HepG2 (cell line): ENCODE measurements around the gene KCNQ2. TPM values are rescaled to one million over a fixed set of nuclear protein-coding genes. Genes with fewer than 3 reads are reported as not detected.
A peak's percentile ranks its signal among the peaks of the same experiment; 100 is the strongest.

Experiments
- ATAC-seq: fragments of 200-7000 bp; cut with Tn5 transposase; 3 replicates; pipeline ENCODE4 v1.9.1; 2020; ENCODE audit warnings: mild to moderate bottlenecking, moderate library complexity
- BruUV-seq: library from RNA; stranded (reverse); fragments of 400-500 nt; replicated peaks from 2 replicates; lab custom pipeline; 2021; lab: Mats Ljungman, UMichigan
- CTCF ChIA-PET: fragments of 300-600 bp; formaldehyde crosslinking; extraction: SDS; loops from one replicate; lab custom pipeline; 2021; ENCODE audit warnings: low total read pairs, inconsistent platforms, low intra/inter-chr PET ratio; lab: Yijun Ruan, JAX
- POLR2A ChIA-PET: fragments of 350-600 bp; sonication (Branson Sonifier 250); formaldehyde crosslinking; loops from one replicate; lab custom pipeline; 2020; ENCODE audit warnings: antibody characterized with exemption, inconsistent platforms; lab: Yijun Ruan, JAX
- DNase-seq: peaks from one replicate; pipeline ENCODE4 v3.0.0-alpha.2; 2015; ENCODE audit warnings: low spot score
- FAIRE-seq: peaks from 3 replicates; lab custom pipeline; 2011; peaks lifted over from hg19 to GRCh38; lab: Jason Lieb, UNC
- H2AFZ ChIP-seq: one replicate; pipeline ENCODE4 v1.6.1; 2011; ENCODE audit warnings: low read length, inconsistent platforms
- H3K27ac ChIP-seq: fragments of 300-600 bp; 3 replicates; pipeline ENCODE4 v1.8.0; 2011; ENCODE audit warnings: mixed run types, mild to moderate bottlenecking, mixed read lengths, low read length, inconsistent platforms; ENCODE audit not compliant: insufficient read depth; ENCODE audit errors: extremely low read length
- H3K27me3 ChIP-seq, 2 experiments: fragments of 200-600 bp in 1 of 2; 2 replicates in 1 of 2; 3 replicates in 1 of 2; pipeline versions ENCODE4 v1.6.0 to v1.8.0; 2011; ENCODE audit warnings: low read length in 2 of 2, mild to moderate bottlenecking in 2 of 2, moderate library complexity in 2 of 2, inconsistent platforms in 1 of 2; ENCODE audit not compliant: insufficient read depth in 2 of 2, control insufficient read depth in 1 of 2
- H3K36me3 ChIP-seq, 2 experiments: fragments of 200-600 bp in 1 of 2; replicated peaks in 1 of 2; 2 replicates in 1 of 2; 3 replicates in 1 of 2; pipeline versions ENCODE4 v1.5.1 to v1.8.0; 2011; ENCODE audit warnings: low read length in 2 of 2, inconsistent platforms in 1 of 2; ENCODE audit not compliant: insufficient read depth in 2 of 2, control insufficient read depth in 1 of 2
- H3K4me1 ChIP-seq: 2 replicates; pipeline ENCODE4 v1.5.1; 2012; ENCODE audit warnings: low read length, inconsistent platforms; ENCODE audit not compliant: insufficient read depth
- H3K4me2 ChIP-seq: 2 replicates; pipeline ENCODE4 v1.6.0; 2011; ENCODE audit warnings: low read depth, low read length, inconsistent platforms
- H3K4me3 ChIP-seq, 3 experiments: fragments of 200-600 bp in 1 of 3; sonication (generic), shearing (Covaris generic) in 1 of 3; replicated peaks in 1 of 3; 2 replicates each; pipeline ENCODE4 v1.5.1; 2011 to 2016; ENCODE audit warnings: low read length in 3 of 3, inconsistent platforms in 2 of 3, low read depth in 2 of 3, mild to moderate bottlenecking in 2 of 3, control low read depth in 1 of 3, mixed read lengths in 1 of 3; ENCODE audit not compliant: insufficient read depth in 1 of 3
- H3K79me2 ChIP-seq: one replicate; pipeline ENCODE4 v1.6.1; 2011; ENCODE audit warnings: low read length, inconsistent platforms; ENCODE audit not compliant: insufficient read depth
- H3K9ac ChIP-seq: 2 replicates; pipeline ENCODE4 v1.6.0; 2011; ENCODE audit warnings: mild to moderate bottlenecking, low read depth, low read length, inconsistent platforms; ENCODE audit not compliant: insufficient read depth
- H3K9me3 ChIP-seq: 2 replicates; pipeline ENCODE4 v1.5.1; 2012; ENCODE audit warnings: mild to moderate bottlenecking, low read length
- H4K20me1 ChIP-seq: 2 replicates; pipeline ENCODE4 v1.6.0; 2011; ENCODE audit warnings: inconsistent platforms, mild to moderate bottlenecking, low read length, moderate library complexity; ENCODE audit not compliant: insufficient read depth
- BCL3 ChIP-seq: sonication (generic); formaldehyde crosslinking; IDR thresholded peaks from 2 replicates; pipeline ENCODE4 v1.5.1; 2020; ENCODE audit warnings: mild to moderate bottlenecking, missing genetic modification reagents, moderate library complexity
- FOXC1 ChIP-seq: sonication (generic); formaldehyde crosslinking; IDR thresholded peaks from 2 replicates; pipeline ENCODE4 v1.8.0; 2022; ENCODE audit warnings: mild to moderate bottlenecking, missing genetic modification reagents, borderline replicate concordance
- FOXK1 ChIP-seq: sonication (generic); formaldehyde crosslinking; IDR thresholded peaks from 2 replicates; pipeline ENCODE4 v1.4.0; 2020; ENCODE audit warnings: low read depth, missing genetic modification reagents, borderline replicate concordance
- FOXP4 ChIP-seq: sonication (generic); formaldehyde crosslinking; IDR thresholded peaks from 2 replicates; pipeline ENCODE4 v1.4.0; 2020; ENCODE audit warnings: missing genetic modification reagents
- HNF4A ChIP-seq: sonication (generic); formaldehyde crosslinking; IDR thresholded peaks from 2 replicates; pipeline ENCODE4 v1.4.0; 2020; ENCODE audit warnings: missing genetic modification reagents
- KDM1A ChIP-seq: IDR thresholded peaks from 2 replicates; pipeline ENCODE4 v1.6.1; 2016; ENCODE audit warnings: missing compliant biosample characterization
- NR2F1 ChIP-seq, 2 experiments: fragments of 450-650 bp in 1 of 2; formaldehyde crosslinking in 1 of 2; IDR thresholded peaks; 2 replicates each; pipeline versions ENCODE4 v1.5.0 to v1.6.1; 2016 to 2020; ENCODE audit warnings: mild to moderate bottlenecking in 1 of 2, missing compliant biosample characterization in 1 of 2, missing genetic modification reagents in 1 of 2, moderate library complexity in 1 of 2
- TSC22D2 ChIP-seq: sonication (generic); formaldehyde crosslinking; IDR thresholded peaks from 2 replicates; pipeline ENCODE4 v1.5.1; 2020; ENCODE audit warnings: missing genetic modification reagents, mild to moderate bottlenecking, borderline replicate concordance
- ZNF460 ChIP-seq: sonication (generic); formaldehyde crosslinking; IDR thresholded peaks from 2 replicates; pipeline ENCODE4 v1.5.1; 2020; ENCODE audit warnings: missing genetic modification reagents, mild to moderate bottlenecking, borderline replicate concordance
- ZNF547 ChIP-seq: sonication (generic); formaldehyde crosslinking; IDR thresholded peaks from 2 replicates; pipeline ENCODE4 v1.5.1; 2020; ENCODE audit warnings: mild to moderate bottlenecking, missing genetic modification reagents
- WGBS: methylation state at CpG from one replicate; pipeline ENCODE4 v1.1.6; 2017; ENCODE audit warnings: low lambda C conversion rate; 5-methylcytosine and 5-hydroxymethylcytosine counted together
- in situ Hi-C: cut with HindIII; loops from 2 replicates; pipeline ENCODE4 v1.10.0; 2017; ENCODE audit warnings: low pct_unique_long_range_greater_than_20kb; ENCODE audit not compliant: extremely low pct_ligation_motif_present
- intact Hi-C: fragments of 100-400 bp; cut with micrococcal nuclease; formaldehyde crosslinking; loops from one replicate; pipeline ENCODE4 v1.10.0; 2022; ENCODE audit not compliant: unreplicated experiment
- polyA plus RNA-seq, 8 experiments: library from polyadenylated mRNA; depleted of rRNA in 3 of 8; stranded (reverse) in 7 of 8; unstranded in 1 of 8; fragments of >200 nt; fragmentation: Illumina TruSeq in 4 of 8; extraction: Trizol in 4 of 8; gene quantifications; 2 replicates each; pipeline versions ENCODE4 v1.2.1 to v1.2.3, GENCODE V29; 2011 to 2016; ENCODE audit warnings: low read depth in 4 of 8, missing spikeins in 1 of 8, mixed read lengths in 1 of 8; ENCODE audit not compliant: insufficient read depth in 1 of 8
- total RNA-seq, 5 experiments: library from RNA; depleted of rRNA; stranded (reverse); fragments of >200 nt; fragmentation: Illumina TruSeq; extraction: Trizol; gene quantifications; 2 replicates each; pipeline ENCODE4 v1.2.3, GENCODE V29; 2016; ENCODE audit warnings: low read depth in 1 of 5
- TF ChIP-seq, protein P1 (sequence below): sonication (generic); formaldehyde crosslinking; IDR thresholded peaks from 2 replicates; pipeline ENCODE4 v1.4.0; 2020; ENCODE audit warnings: missing genetic modification reagents
- TF ChIP-seq, protein P2 (sequence below): sonication (generic); formaldehyde crosslinking; IDR thresholded peaks from 2 replicates; pipeline ENCODE4 v1.9.0; 2021; ENCODE audit warnings: missing genetic modification reagents, borderline replicate concordance
- TF ChIP-seq, protein P3 (sequence below): sonication (generic); formaldehyde crosslinking; IDR thresholded peaks from 2 replicates; pipeline ENCODE4 v1.5.0; 2020; ENCODE audit warnings: missing genetic modification reagents, mild to moderate bottlenecking, borderline replicate concordance

KCNQ2 gene
- total and polyA plus RNA-seq, 2 of the 13 experiments (the other 11 are each of a cell fraction or from before 2014, with no cell fraction given) = not detected

GRCh38 chr20:63363013-63363957 lies 109.2 kb downstream of the KCNQ2 start:
- H3K4me1 ChIP-seq = peaks cover 54% of the 10 kb centered on the region
- peak; percentile 75 for FAIRE-seq
- TF ChIP-seq NR2F1 (CRISPR knock-in tag; IDR thresholded peaks at IDR 0.05) (peak; percentile 97 to 99), FOXK1 (CRISPR knock-in tag) (peak; percentile 48; the same call in 1 of the 2 replicates), FOXP4 (CRISPR knock-in tag) (peak; percentile 42; the same call in 1 of the 2 replicates), FOXC1 (CRISPR knock-in tag) (peak; percentile 63), KDM1A (CRISPR knock-in tag) (no peak), HNF4A (CRISPR knock-in tag) (peak; percentile 93), ZNF460 (0 out of 2 replicates have a peak, but pooled peaks have one; percentile 18), TSC22D2 (CRISPR knock-in tag) (no peak), ZNF547 (peak; percentile 50; the same call in 1 of the 2 replicates), BCL3 (CRISPR knock-in tag) (0 out of 2 replicates have a peak, but pooled peaks have one; percentile 35)
- TF ChIP-seq, protein P1, sequence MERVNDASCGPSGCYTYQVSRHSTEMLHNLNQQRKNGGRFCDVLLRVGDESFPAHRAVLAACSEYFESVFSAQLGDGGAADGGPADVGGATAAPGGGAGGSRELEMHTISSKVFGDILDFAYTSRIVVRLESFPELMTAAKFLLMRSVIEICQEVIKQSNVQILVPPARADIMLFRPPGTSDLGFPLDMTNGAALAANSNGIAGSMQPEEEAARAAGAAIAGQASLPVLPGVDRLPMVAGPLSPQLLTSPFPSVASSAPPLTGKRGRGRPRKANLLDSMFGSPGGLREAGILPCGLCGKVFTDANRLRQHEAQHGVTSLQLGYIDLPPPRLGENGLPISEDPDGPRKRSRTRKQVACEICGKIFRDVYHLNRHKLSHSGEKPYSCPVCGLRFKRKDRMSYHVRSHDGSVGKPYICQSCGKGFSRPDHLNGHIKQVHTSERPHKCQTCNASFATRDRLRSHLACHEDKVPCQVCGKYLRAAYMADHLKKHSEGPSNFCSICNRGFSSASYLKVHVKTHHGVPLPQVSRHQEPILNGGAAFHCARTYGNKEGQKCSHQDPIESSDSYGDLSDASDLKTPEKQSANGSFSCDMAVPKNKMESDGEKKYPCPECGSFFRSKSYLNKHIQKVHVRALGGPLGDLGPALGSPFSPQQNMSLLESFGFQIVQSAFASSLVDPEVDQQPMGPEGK (CRISPR knock-in tag) = peak; percentile 70
- TF ChIP-seq, protein P2, sequence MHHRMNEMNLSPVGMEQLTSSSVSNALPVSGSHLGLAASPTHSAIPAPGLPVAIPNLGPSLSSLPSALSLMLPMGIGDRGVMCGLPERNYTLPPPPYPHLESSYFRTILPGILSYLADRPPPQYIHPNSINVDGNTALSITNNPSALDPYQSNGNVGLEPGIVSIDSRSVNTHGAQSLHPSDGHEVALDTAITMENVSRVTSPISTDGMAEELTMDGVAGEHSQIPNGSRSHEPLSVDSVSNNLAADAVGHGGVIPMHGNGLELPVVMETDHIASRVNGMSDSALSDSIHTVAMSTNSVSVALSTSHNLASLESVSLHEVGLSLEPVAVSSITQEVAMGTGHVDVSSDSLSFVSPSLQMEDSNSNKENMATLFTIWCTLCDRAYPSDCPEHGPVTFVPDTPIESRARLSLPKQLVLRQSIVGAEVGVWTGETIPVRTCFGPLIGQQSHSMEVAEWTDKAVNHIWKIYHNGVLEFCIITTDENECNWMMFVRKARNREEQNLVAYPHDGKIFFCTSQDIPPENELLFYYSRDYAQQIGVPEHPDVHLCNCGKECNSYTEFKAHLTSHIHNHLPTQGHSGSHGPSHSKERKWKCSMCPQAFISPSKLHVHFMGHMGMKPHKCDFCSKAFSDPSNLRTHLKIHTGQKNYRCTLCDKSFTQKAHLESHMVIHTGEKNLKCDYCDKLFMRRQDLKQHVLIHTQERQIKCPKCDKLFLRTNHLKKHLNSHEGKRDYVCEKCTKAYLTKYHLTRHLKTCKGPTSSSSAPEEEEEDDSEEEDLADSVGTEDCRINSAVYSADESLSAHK (CRISPR knock-in tag) = no peak
- TF ChIP-seq, protein P3, sequence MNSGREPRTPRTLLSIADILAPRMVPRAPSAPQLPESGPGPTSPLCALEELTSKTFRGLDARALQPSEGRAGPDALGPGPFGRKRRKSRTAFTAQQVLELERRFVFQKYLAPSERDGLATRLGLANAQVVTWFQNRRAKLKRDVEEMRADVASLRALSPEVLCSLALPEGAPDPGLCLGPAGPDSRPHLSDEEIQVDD (CRISPR knock-in tag) = no peak

More at GRCh38 chr20:63363013-63363957, 109.2 kb downstream of the KCNQ2 start:
- Histone ChIP-seq H3K9me3 (no peaks in the 10 kb centered on the region), H3K36me3 (no peaks in the 10 kb centered on the region; a peak in 1 of 5 replicates), H3K27me3 (peaks cover 25 to 73% of the 10 kb centered on the region in 2 experiments), H3K27ac (no peak overlapping the region), H2AFZ (no peak overlapping the region), H3K9ac (no peak overlapping the region), H4K20me1 (peaks cover 18% of the 10 kb centered on the region; the same call in 1 of the 2 replicates), H3K4me3 (peak overlapping the region in 1 of 3 experiments; percentile 47; a peak in 2 of 6 replicates), H3K4me2 (peak overlapping the region; percentile 61), H3K79me2 (no peaks in the 10 kb centered on the region)
- 10% methylated on average over 19 of the region's 23 CpGs for WGBS
- in situ Hi-C loops = no loop called here
- intact Hi-C loops = no loop called here
- ChIA-PET POLR2A (interaction anchor here (1.2 kb wide), 1 partner anchor 15 kb away, joined by 7 read pairs; no protein-coding TSS in a partner anchor), CTCF (no interaction called here)
- DNase-seq = no peak
- no TSS peak for BruUV-seq
- peak; percentile 44 for ATAC-seq
